Neural cell (in vitro differentiated cells): ENCODE measurements around the gene CPA2. TPM values are rescaled to one million over a fixed set of nuclear protein-coding genes. Genes with fewer than 3 reads are reported as not detected.

Experiments
- H2AFZ ChIP-seq: fragments of 200-600, 300-800 bp; sonication (generic), shearing (Covaris generic); 2 replicates; pipeline ENCODE4 v1.6.0; 2014; ENCODE audit warnings: low read depth, mild to moderate bottlenecking, antibody characterized with exemption, low read length, moderate library complexity
- H3F3A ChIP-seq: fragments of 200-600 bp; shearing (Covaris generic); 2 replicates; pipeline ENCODE4 v1.6.1; 2016; ENCODE audit warnings: mild to moderate bottlenecking, moderate library complexity, mixed read lengths, antibody characterized with exemption, low read length; ENCODE audit not compliant: insufficient read depth, poor library complexity, severe bottlenecking
- H3K27ac ChIP-seq: fragments of 200-600, 300-800 bp; sonication (generic), shearing (Covaris generic); 2 replicates; pipeline ENCODE4 v1.5.1; 2014; ENCODE audit warnings: mild to moderate bottlenecking, low read length, moderate library complexity
- H3K27me3 ChIP-seq: fragments of 300-800, 200-600 bp; sonication (generic), shearing (Covaris generic); 2 replicates; pipeline ENCODE4 v1.6.0; 2014; ENCODE audit warnings: mild to moderate bottlenecking, low read depth, low read length, moderate library complexity; ENCODE audit not compliant: insufficient read depth
- H3K36me3 ChIP-seq: fragments of 300-800, 200-600 bp; sonication (generic), shearing (Covaris generic); 2 replicates; pipeline ENCODE4 v1.5.1; 2014; ENCODE audit warnings: mild to moderate bottlenecking, antibody characterized with exemption, low read length, moderate library complexity; ENCODE audit not compliant: insufficient read depth
- H3K4me2 ChIP-seq: fragments of 300-800, 200-600 bp; sonication (generic), shearing (Covaris generic); 2 replicates; pipeline ENCODE4 v1.6.0; 2014; ENCODE audit warnings: mild to moderate bottlenecking, low read length
- H3K4me3 ChIP-seq: fragments of 300-800, 200-600 bp; sonication (generic), shearing (Covaris generic); 2 replicates; pipeline ENCODE4 v1.5.1; 2014; ENCODE audit warnings: mild to moderate bottlenecking, low read length, moderate library complexity
- H3K79me2 ChIP-seq: fragments of 200-600 bp; shearing (Covaris generic); replicated peaks from 2 replicates; pipeline ENCODE4 v1.6.0; 2014; ENCODE audit warnings: mild to moderate bottlenecking, low read length, moderate library complexity; ENCODE audit not compliant: insufficient read depth
- H3K9ac ChIP-seq: fragments of 300-800, 200-600 bp; sonication (generic), shearing (Covaris generic); 2 replicates; pipeline ENCODE4 v1.6.1; 2016; ENCODE audit warnings: mild to moderate bottlenecking, low read length, mixed read lengths
- H3K9me2 ChIP-seq: fragments of 200-600 bp; shearing (Covaris generic); 2 replicates; pipeline ENCODE4 v1.6.1; 2016; ENCODE audit warnings: mild to moderate bottlenecking, low read length, mixed read lengths; ENCODE audit not compliant: insufficient read depth
- H3K9me3 ChIP-seq: fragments of 200-600, 300-800 bp; sonication (generic), shearing (Covaris generic); 2 replicates; pipeline ENCODE4 v1.6.1; 2016; ENCODE audit warnings: mild to moderate bottlenecking, mixed run types, low read length, moderate library complexity, mixed read lengths
- H4K20me1 ChIP-seq: fragments of 200-600 bp; shearing (Covaris generic); 2 replicates; pipeline ENCODE4 v1.6.1; 2016; ENCODE audit warnings: mild to moderate bottlenecking, mixed run types; ENCODE audit not compliant: insufficient read depth
- EP300 ChIP-seq: fragments of 450-650 bp; conservative IDR thresholded peaks from 2 replicates; pipeline ENCODE4 v1.6.1; 2014; ENCODE audit warnings: antibody characterized with exemption, mild to moderate bottlenecking, moderate library complexity; ENCODE audit not compliant: poor library complexity, severe bottlenecking
- EZH2 ChIP-seq: fragments of 200-600, 300-800 bp; shearing (Covaris generic), sonication (generic); IDR thresholded peaks from 2 replicates; pipeline ENCODE4 v1.6.1; 2014; ENCODE audit warnings: antibody characterized with exemption, low read length, borderline replicate concordance, mild to moderate bottlenecking; ENCODE audit not compliant: insufficient read depth, poor library complexity, severe bottlenecking
- MXI1 ChIP-seq: fragments of 450-650 bp; conservative IDR thresholded peaks from 2 replicates; pipeline ENCODE4 v1.6.1; 2014; ENCODE audit warnings: antibody characterized with exemption, mild to moderate bottlenecking; ENCODE audit not compliant: poor library complexity, severe bottlenecking
- POLR2AphosphoS5 ChIP-seq: IDR thresholded peaks from 2 replicates; pipeline ENCODE4 v1.6.1; 2012
- RAD21 ChIP-seq: fragments of 450-650 bp; conservative IDR thresholded peaks from 2 replicates; pipeline ENCODE4 v1.6.1; 2014; ENCODE audit warnings: antibody characterized with exemption, mild to moderate bottlenecking, moderate library complexity
- SMC3 ChIP-seq: fragments of 450-650 bp; conservative IDR thresholded peaks from 2 replicates; pipeline ENCODE4 v1.6.1; 2014; ENCODE audit warnings: antibody characterized with exemption, mild to moderate bottlenecking, moderate library complexity; ENCODE audit not compliant: poor library complexity
- TAF1 ChIP-seq: IDR thresholded peaks from 2 replicates; pipeline ENCODE4 v1.6.1; 2012; ENCODE audit warnings: low read depth
- polyA plus RNA-seq: library from polyadenylated mRNA; depleted of rRNA; stranded (reverse); fragments of >200 nt; gene quantifications from 2 replicates; pipeline ENCODE4 v1.2.3, GENCODE V29; 2014
- TF ChIP-seq, protein P1 (sequence below): IDR thresholded peaks from 2 replicates; pipeline ENCODE4 v1.6.1; 2012; ENCODE audit warnings: borderline replicate concordance
- TF ChIP-seq, protein P2 (sequence below): fragments of 450-650 bp; IDR thresholded peaks from 2 replicates; pipeline ENCODE4 v1.5.1; 2014; ENCODE audit warnings: antibody characterized with exemption, mild to moderate bottlenecking, moderate library complexity; ENCODE audit not compliant: poor library complexity, severe bottlenecking

Gene CPA2
- polyA plus RNA-seq, 1 donor from 2014 or later, result 0.41 TPM

DNA sequence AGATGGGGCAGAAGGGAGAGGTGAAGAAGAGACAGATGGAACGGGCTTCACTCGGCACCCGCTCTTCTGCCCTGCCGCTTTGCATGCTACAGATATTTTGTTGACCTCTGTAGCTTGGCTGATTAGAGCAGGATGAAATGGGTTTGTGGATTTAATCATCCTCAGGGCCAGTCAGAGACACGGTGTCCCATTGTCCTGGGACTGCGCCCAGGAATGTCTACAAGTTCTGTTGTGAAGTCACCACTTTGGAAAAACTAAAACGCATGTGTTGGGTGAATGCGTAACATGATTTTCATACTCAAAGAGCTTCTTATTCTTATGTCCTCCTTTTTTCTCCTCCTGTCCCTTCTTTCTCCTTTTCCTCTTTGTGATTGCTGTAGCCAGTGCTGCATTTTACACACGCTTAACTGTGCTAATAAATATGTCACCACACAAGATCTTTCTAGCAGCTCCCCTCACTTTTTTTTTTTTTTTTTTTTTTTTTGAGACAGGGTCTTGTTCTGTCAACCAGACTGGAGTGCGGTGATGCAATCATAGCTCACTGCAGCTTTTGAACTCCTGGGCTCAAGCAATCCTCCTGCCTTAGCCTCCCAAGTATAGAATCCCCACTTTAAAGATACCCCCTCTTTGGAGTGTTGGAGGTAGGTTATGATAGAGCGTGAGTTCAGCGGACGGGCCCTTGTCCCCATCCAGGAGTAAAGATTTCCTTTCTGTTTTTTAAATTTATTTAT is 29.7 kb downstream of the CPA2 start:
- TF ChIP-seq EZH2 (no peak), SMC3 (no peak), RAD21 (no peak), EP300 (no peak), POLR2AphosphoS5 (no peak), MXI1 (no peak), TAF1 (no peak)
- TF ChIP-seq, protein P1, sequence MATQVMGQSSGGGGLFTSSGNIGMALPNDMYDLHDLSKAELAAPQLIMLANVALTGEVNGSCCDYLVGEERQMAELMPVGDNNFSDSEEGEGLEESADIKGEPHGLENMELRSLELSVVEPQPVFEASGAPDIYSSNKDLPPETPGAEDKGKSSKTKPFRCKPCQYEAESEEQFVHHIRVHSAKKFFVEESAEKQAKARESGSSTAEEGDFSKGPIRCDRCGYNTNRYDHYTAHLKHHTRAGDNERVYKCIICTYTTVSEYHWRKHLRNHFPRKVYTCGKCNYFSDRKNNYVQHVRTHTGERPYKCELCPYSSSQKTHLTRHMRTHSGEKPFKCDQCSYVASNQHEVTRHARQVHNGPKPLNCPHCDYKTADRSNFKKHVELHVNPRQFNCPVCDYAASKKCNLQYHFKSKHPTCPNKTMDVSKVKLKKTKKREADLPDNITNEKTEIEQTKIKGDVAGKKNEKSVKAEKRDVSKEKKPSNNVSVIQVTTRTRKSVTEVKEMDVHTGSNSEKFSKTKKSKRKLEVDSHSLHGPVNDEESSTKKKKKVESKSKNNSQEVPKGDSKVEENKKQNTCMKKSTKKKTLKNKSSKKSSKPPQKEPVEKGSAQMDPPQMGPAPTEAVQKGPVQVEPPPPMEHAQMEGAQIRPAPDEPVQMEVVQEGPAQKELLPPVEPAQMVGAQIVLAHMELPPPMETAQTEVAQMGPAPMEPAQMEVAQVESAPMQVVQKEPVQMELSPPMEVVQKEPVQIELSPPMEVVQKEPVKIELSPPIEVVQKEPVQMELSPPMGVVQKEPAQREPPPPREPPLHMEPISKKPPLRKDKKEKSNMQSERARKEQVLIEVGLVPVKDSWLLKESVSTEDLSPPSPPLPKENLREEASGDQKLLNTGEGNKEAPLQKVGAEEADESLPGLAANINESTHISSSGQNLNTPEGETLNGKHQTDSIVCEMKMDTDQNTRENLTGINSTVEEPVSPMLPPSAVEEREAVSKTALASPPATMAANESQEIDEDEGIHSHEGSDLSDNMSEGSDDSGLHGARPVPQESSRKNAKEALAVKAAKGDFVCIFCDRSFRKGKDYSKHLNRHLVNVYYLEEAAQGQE, result no peak
- H3K4me2 ChIP-seq, result no peak overlapping the region
- no peak overlapping the region for H2AFZ ChIP-seq
- H3F3A ChIP-seq, result peaks cover 3% of the 10 kb centered on the region
- no peaks in the 10 kb centered on the region for H3K9me3 ChIP-seq
- no peaks in the 10 kb centered on the region for H3K9me2 ChIP-seq
- no peaks in the 10 kb centered on the region for H3K27me3 ChIP-seq
- no peak overlapping the region for H3K4me3 ChIP-seq
- H4K20me1 ChIP-seq, result no peaks in the 10 kb centered on the region
- no peaks in the 10 kb centered on the region for H3K36me3 ChIP-seq
- H3K9ac ChIP-seq, result no peak overlapping the region
- peak overlapping the region; percentile 97 for H3K27ac ChIP-seq
- H3K79me2 ChIP-seq, result no peaks in the 10 kb centered on the region

DNA sequence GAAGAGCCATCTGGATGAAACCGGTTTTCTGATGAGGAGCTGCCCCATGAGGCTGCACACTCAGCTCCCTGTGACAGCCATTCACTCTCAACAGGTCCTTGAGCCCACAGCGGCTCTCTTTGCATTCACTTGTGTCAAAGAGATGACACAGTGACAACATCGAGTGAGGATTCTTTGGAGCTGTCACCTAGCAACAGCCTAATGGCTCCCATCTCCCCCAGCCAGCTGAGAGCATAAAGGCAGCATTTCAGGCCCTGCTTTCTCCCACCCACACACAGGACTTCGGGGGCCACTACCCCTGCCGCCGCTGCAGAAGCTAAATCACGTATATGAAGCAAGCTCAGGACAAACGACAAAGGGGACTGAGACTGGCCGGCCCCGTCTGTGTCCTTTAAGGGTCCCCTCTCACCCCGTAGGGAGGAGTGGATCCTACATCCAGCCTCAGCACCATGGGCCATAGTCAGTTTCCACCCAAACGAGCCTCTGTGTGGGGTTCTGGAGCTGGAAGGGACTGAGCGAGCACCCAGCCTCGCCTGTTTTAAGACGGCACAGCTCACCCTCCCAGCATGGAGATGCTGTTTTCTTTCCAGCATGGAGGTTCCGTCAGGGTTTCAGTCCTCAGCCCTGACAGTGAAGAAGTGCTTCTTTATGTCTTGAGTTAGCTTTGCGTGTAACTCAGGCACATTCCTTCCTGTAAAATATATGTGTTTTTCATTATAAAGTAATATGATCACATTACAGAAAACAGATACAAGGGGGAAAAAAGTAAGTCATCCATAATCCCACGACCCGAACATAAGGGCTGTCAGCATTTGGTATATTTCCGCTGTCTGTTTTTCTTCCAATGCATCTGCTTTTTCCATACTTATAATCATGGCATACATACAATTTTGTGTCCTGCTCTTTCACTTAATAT is 31.2 kb downstream of the CPA2 start:
- Histone ChIP-seq H3K9me3 (no peaks in the 10 kb centered on the region), H4K20me1 (no peaks in the 10 kb centered on the region), H3K4me3 (peak overlapping the region; percentile 15), H3K4me2 (no peak overlapping the region), H3F3A (peaks cover 3% of the 10 kb centered on the region), H3K27ac (peak overlapping the region; percentile 97), H3K79me2 (no peaks in the 10 kb centered on the region), H3K36me3 (no peaks in the 10 kb centered on the region), H3K9me2 (no peaks in the 10 kb centered on the region), H3K9ac (peak overlapping the region; percentile 80), H3K27me3 (no peaks in the 10 kb centered on the region), H2AFZ (no peak overlapping the region)
- TF ChIP-seq, protein P1, result no peak
- TF ChIP-seq POLR2AphosphoS5, result peak; percentile 86
- peak; percentile 67 for TF ChIP-seq TAF1
- TF ChIP-seq EP300, result peak; percentile 95
- TF ChIP-seq, protein P2, sequence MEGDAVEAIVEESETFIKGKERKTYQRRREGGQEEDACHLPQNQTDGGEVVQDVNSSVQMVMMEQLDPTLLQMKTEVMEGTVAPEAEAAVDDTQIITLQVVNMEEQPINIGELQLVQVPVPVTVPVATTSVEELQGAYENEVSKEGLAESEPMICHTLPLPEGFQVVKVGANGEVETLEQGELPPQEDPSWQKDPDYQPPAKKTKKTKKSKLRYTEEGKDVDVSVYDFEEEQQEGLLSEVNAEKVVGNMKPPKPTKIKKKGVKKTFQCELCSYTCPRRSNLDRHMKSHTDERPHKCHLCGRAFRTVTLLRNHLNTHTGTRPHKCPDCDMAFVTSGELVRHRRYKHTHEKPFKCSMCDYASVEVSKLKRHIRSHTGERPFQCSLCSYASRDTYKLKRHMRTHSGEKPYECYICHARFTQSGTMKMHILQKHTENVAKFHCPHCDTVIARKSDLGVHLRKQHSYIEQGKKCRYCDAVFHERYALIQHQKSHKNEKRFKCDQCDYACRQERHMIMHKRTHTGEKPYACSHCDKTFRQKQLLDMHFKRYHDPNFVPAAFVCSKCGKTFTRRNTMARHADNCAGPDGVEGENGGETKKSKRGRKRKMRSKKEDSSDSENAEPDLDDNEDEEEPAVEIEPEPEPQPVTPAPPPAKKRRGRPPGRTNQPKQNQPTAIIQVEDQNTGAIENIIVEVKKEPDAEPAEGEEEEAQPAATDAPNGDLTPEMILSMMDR, result no peak
- peak; percentile 55 for TF ChIP-seq SMC3
- TF ChIP-seq RAD21, result peak; percentile 50
